GM23338 (cell line): ENCODE results near the gene TGIF2. TPM values are rescaled to one million over a fixed set of nuclear protein-coding genes. Genes with fewer than 3 reads are reported as not detected.
A peak's percentile ranks its signal among the peaks of the same experiment; 100 is the strongest.

Source experiments
- ATAC-seq: fragments of 200-7000 bp; cut with Tn5 transposase; 3 replicates; pipeline ENCODE4 v1.9.1; 2020
- DNase-seq: peaks from one replicate; pipeline ENCODE4 v3.0.0-alpha.2; 2015; ENCODE audit warnings: low spot score
- H2AFZ ChIP-seq: fragments of 200-600 bp; sonication (generic); 2 replicates; pipeline ENCODE4 v1.8.0; 2016; ENCODE audit warnings: antibody characterized with exemption, mild to moderate bottlenecking, moderate library complexity
- H3F3A ChIP-seq: fragments of 200-600 bp; sonication (generic); replicated peaks from 2 replicates; pipeline ENCODE4 v1.8.0; 2017; ENCODE audit warnings: antibody characterized with exemption, mixed run types, low read depth
- H3K27ac ChIP-seq: fragments of 200-600 bp; sonication (generic); 2 replicates; pipeline ENCODE4 v1.6.1; 2016; ENCODE audit warnings: low read depth
- H3K27me3 ChIP-seq: fragments of 200-600 bp; sonication (generic); 2 replicates; pipeline ENCODE4 v1.8.0; 2016; ENCODE audit warnings: mild to moderate bottlenecking, mixed run types, moderate library complexity; ENCODE audit not compliant: insufficient read depth
- H3K36me3 ChIP-seq: fragments of 200-600 bp; sonication (generic); 2 replicates; pipeline ENCODE4 v1.8.0; 2016; ENCODE audit warnings: mild to moderate bottlenecking; ENCODE audit not compliant: insufficient read depth
- H3K4me1 ChIP-seq: fragments of 200-600 bp; sonication (generic); 2 replicates; pipeline ENCODE4 v1.8.0; 2016; ENCODE audit warnings: mild to moderate bottlenecking, moderate library complexity; ENCODE audit not compliant: insufficient read depth
- H3K4me2 ChIP-seq: fragments of 200-600 bp; sonication (generic); 2 replicates; pipeline ENCODE4 v1.7.1; 2017; ENCODE audit warnings: mixed run types
- H3K4me3 ChIP-seq: fragments of 200-600 bp; sonication (generic); 2 replicates; pipeline ENCODE4 v1.6.1; 2016; ENCODE audit warnings: mixed run types
- H3K79me2 ChIP-seq: fragments of 200-600 bp; sonication (generic); replicated peaks from 2 replicates; pipeline ENCODE4 v1.8.0; 2017; ENCODE audit warnings: mild to moderate bottlenecking; ENCODE audit not compliant: insufficient read depth
- H3K9me2 ChIP-seq: fragments of 200-600 bp; sonication (generic); 2 replicates; pipeline ENCODE4 v1.8.0; 2017; ENCODE audit not compliant: insufficient read depth
- H4K20me1 ChIP-seq: fragments of 200-600 bp; sonication (generic); replicated peaks from 2 replicates; pipeline ENCODE4 v1.8.0; 2017; ENCODE audit warnings: mild to moderate bottlenecking; ENCODE audit not compliant: insufficient read depth
- H3K27ac Mint-ChIP-seq: 2 replicates; pipeline ENCODE4 v1.8.0; 2020; ENCODE audit warnings: inconsistent platforms, mild to moderate bottlenecking, moderate library complexity, mixed read lengths
- H3K27me3 Mint-ChIP-seq: 3 replicates; pipeline ENCODE4 v1.8.0; 2022; ENCODE audit warnings: low read depth, mild to moderate bottlenecking, moderate library complexity, mixed read lengths, inconsistent platforms; ENCODE audit not compliant: insufficient read depth, poor library complexity
- H3K36me3 Mint-ChIP-seq: 3 replicates; pipeline ENCODE4 v1.8.0; 2021; ENCODE audit warnings: low read depth, mild to moderate bottlenecking, inconsistent platforms, moderate library complexity, mixed read lengths
- H3K4me1 Mint-ChIP-seq: 3 replicates; pipeline ENCODE4 v1.8.0; 2020; ENCODE audit warnings: mild to moderate bottlenecking, inconsistent platforms, mixed read lengths
- H3K4me3 Mint-ChIP-seq: 3 replicates; pipeline ENCODE4 v1.8.0; 2021; ENCODE audit warnings: moderate library complexity, mild to moderate bottlenecking, inconsistent platforms, mixed read lengths
- H3K9me3 Mint-ChIP-seq: 3 replicates; pipeline ENCODE4 v1.8.0; 2020; ENCODE audit warnings: moderate library complexity, mild to moderate bottlenecking, inconsistent platforms, mixed read lengths
- EZH2 ChIP-seq: fragments of 200-600 bp; sonication (generic); IDR thresholded peaks from one replicate; pipeline ENCODE4 v1.8.0; 2017; ENCODE audit warnings: antibody characterized with exemption, mild to moderate bottlenecking, low read depth; ENCODE audit not compliant: unreplicated experiment
- EZH2phosphoT487 ChIP-seq: fragments of 200-600 bp; sonication (generic); IDR thresholded peaks from one replicate; pipeline ENCODE4 v1.8.1; 2018; ENCODE audit warnings: antibody characterized with exemption; ENCODE audit not compliant: unreplicated experiment
- POLR2AphosphoS5 ChIP-seq: IDR thresholded peaks from 2 replicates; pipeline ENCODE4 v1.6.1; 2016; ENCODE audit warnings: antibody characterized with exemption, low read depth
- ZNF331 ChIP-seq: fragments of 250-450 bp; sonication (Bioruptor Pico); IDR thresholded peaks from 2 replicates; pipeline ENCODE4 v1.5.0; 2020; ENCODE audit warnings: low read depth, mild to moderate bottlenecking, moderate library complexity
- polyA plus RNA-seq: library from polyadenylated mRNA; unstranded; fragments of >200 nt; fragmentation: Nextera tagmentation; extraction: Ambion mirVana; gene quantifications from 2 replicates; pipeline ENCODE4 v1.2.1, GENCODE V29; 2016
- total RNA-seq: library from RNA; depleted of rRNA; stranded (reverse); fragments of >200 nt; shearing (Covaris generic); gene quantifications from 2 replicates; pipeline ENCODE4 v1.2.3, GENCODE V29; 2014
- TF ChIP-seq, protein P1 (sequence below): fragments of 250-450 bp; sonication (Bioruptor Pico); IDR thresholded peaks from 2 replicates; pipeline ENCODE4 v1.5.0; 2020; ENCODE audit warnings: mild to moderate bottlenecking, moderate library complexity
- TF ChIP-seq, protein P2 (sequence below): IDR thresholded peaks from one replicate; pipeline ENCODE4 v1.6.1; 2018; ENCODE audit warnings: antibody characterized with exemption; ENCODE audit not compliant: unreplicated experiment

TGIF2 gene
- total and polyA plus RNA-seq, 2 experiments from 2014 or later = 47.6 to 63.2 TPM

DNA sequence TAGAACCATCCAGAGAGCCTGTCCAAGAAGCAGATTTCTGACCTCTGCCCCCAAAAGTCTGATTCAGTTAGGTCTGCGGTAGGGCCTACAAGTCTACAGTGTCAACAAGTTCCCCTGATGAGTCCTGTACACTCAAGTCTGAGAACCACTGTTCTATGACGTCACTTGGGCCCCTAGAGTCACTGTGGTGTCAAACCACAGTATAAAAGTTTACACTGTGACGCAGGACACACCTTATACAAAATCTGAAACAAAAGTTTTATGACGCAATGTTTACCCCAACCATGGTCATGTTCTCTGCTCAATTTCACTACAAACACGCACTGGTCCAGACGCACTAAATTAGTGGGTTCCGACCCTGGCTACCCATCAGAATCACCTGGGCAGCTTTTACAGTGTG is 54.7 kb downstream of the TGIF2 start (continued):
- TF ChIP-seq, protein P1, sequence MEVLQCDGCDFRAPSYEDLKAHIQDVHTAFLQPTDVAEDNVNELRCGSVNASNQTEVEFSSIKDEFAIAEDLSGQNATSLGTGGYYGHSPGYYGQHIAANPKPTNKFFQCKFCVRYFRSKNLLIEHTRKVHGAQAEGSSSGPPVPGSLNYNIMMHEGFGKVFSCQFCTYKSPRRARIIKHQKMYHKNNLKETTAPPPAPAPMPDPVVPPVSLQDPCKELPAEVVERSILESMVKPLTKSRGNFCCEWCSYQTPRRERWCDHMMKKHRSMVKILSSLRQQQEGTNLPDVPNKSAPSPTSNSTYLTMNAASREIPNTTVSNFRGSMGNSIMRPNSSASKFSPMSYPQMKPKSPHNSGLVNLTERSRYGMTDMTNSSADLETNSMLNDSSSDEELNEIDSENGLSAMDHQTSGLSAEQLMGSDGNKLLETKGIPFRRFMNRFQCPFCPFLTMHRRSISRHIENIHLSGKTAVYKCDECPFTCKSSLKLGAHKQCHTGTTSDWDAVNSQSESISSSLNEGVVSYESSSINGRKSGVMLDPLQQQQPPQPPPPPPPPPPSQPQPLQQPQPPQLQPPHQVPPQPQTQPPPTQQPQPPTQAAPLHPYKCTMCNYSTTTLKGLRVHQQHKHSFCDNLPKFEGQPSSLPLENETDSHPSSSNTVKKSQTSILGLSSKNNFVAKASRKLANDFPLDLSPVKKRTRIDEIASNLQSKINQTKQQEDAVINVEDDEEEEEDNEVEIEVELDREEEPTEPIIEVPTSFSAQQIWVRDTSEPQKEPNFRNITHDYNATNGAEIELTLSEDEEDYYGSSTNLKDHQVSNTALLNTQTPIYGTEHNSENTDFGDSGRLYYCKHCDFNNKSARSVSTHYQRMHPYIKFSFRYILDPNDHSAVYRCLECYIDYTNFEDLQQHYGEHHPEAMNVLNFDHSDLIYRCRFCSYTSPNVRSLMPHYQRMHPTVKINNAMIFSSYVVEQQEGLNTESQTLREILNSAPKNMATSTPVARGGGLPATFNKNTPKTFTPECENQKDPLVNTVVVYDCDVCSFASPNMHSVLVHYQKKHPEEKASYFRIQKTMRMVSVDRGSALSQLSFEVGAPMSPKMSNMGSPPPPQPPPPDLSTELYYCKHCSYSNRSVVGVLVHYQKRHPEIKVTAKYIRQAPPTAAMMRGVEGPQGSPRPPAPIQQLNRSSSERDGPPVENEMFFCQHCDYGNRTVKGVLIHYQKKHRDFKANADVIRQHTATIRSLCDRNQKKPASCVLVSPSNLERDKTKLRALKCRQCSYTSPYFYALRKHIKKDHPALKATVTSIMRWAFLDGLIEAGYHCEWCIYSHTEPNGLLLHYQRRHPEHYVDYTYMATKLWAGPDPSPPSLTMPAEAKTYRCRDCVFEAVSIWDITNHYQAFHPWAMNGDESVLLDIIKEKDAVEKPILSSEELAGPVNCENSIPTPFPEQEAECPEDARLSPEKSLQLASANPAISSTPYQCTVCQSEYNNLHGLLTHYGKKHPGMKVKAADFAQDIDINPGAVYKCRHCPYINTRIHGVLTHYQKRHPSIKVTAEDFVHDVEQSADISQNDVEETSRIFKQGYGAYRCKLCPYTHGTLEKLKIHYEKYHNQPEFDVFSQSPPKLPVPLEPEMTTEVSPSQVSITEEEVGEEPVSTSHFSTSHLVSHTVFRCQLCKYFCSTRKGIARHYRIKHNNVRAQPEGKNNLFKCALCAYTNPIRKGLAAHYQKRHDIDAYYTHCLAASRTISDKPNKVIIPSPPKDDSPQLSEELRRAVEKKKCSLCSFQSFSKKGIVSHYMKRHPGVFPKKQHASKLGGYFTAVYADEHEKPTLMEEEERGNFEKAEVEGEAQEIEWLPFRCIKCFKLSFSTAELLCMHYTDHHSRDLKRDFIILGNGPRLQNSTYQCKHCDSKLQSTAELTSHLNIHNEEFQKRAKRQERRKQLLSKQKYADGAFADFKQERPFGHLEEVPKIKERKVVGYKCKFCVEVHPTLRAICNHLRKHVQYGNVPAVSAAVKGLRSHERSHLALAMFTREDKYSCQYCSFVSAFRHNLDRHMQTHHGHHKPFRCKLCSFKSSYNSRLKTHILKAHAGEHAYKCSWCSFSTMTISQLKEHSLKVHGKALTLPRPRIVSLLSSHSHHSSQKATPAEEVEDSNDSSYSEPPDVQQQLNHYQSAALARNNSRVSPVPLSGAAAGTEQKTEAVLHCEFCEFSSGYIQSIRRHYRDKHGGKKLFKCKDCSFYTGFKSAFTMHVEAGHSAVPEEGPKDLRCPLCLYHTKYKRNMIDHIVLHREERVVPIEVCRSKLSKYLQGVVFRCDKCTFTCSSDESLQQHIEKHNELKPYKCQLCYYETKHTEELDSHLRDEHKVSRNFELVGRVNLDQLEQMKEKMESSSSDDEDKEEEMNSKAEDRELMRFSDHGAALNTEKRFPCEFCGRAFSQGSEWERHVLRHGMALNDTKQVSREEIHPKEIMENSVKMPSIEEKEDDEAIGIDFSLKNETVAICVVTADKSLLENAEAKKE (CRISPR knock-in tag) = no peak
- no peak for TF ChIP-seq ZNF331

DNA sequence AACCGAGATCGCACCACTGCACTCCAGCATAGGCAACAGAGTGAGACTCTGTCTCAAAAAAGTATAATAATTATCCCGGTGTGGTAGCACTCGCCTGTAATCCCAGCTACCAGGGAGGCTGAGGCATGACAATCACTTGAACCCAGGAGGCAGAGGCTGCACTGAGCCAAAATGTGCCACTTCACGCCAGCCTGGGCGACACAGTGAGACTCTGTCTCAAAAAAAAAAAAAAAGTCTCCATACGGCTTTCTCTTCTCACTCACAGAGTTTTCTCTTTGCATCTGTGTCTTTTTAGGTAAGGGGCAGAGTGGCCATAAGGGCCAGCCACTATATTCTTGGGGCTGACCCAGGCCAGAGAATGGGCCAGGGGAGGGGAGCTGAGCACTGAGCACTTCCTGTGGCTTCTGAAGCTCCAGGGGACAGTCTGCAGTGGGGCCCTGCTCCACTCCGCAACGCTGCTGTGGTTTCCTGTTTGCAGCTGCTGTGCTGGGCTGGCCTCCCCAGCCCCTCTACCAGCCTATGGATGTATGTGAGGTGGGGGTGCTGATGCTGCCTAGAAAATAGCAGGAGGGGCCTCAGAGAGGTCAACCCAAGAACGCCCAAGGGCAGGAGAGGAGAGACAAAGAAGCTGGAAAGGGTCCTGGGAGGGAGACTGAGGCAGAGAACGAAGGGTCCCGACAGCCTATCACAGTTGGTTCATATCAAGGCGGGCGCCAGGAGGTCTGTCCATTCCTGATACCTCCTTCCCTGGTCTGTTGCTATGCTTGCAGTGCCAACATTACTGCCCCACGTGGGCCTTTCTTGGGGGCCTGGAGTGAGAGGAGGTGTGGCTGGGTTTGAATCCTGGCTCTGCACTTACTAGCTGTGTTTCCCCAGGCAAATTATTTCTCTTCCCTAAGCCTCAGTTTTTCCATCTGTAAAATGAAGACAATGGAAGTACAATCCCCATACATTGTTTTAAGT is 56.6 kb downstream of the TGIF2 start:
- no peaks in the 10 kb centered on the region for H4K20me1 ChIP-seq
- no peaks in the 10 kb centered on the region; the same call in 2 of the 3 replicates for H3K36me3 Mint-ChIP-seq
- no peaks in the 10 kb centered on the region for H3K9me3 Mint-ChIP-seq
- H3K36me3 ChIP-seq = no peaks in the 10 kb centered on the region
- peaks cover 8% of the 10 kb centered on the region for H3K27me3 Mint-ChIP-seq
- peak overlapping the region; percentile 69; the same call in 1 of the 2 replicates for H2AFZ ChIP-seq
- no peaks in the 10 kb centered on the region for H3K79me2 ChIP-seq
- no peaks in the 10 kb centered on the region for H3F3A ChIP-seq
- no peak overlapping the region for H3K4me3 Mint-ChIP-seq
- H3K4me1 Mint-ChIP-seq = peaks cover 3% of the 10 kb centered on the region; the same call in 2 of the 3 replicates
- no peak for ATAC-seq
- H3K27me3 ChIP-seq = no peaks in the 10 kb centered on the region
- H3K27ac ChIP-seq = no peak overlapping the region
- H3K9me2 ChIP-seq = no peaks in the 10 kb centered on the region
- H3K4me1 ChIP-seq = no peaks in the 10 kb centered on the region
- no peak for DNase-seq
- no peak overlapping the region for H3K27ac Mint-ChIP-seq
- H3K4me2 ChIP-seq = no peak overlapping the region
- no peak overlapping the region for H3K4me3 ChIP-seq
- TF ChIP-seq, protein P2, sequence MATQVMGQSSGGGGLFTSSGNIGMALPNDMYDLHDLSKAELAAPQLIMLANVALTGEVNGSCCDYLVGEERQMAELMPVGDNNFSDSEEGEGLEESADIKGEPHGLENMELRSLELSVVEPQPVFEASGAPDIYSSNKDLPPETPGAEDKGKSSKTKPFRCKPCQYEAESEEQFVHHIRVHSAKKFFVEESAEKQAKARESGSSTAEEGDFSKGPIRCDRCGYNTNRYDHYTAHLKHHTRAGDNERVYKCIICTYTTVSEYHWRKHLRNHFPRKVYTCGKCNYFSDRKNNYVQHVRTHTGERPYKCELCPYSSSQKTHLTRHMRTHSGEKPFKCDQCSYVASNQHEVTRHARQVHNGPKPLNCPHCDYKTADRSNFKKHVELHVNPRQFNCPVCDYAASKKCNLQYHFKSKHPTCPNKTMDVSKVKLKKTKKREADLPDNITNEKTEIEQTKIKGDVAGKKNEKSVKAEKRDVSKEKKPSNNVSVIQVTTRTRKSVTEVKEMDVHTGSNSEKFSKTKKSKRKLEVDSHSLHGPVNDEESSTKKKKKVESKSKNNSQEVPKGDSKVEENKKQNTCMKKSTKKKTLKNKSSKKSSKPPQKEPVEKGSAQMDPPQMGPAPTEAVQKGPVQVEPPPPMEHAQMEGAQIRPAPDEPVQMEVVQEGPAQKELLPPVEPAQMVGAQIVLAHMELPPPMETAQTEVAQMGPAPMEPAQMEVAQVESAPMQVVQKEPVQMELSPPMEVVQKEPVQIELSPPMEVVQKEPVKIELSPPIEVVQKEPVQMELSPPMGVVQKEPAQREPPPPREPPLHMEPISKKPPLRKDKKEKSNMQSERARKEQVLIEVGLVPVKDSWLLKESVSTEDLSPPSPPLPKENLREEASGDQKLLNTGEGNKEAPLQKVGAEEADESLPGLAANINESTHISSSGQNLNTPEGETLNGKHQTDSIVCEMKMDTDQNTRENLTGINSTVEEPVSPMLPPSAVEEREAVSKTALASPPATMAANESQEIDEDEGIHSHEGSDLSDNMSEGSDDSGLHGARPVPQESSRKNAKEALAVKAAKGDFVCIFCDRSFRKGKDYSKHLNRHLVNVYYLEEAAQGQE = no peak
- TF ChIP-seq POLR2AphosphoS5 (no peak), EZH2 (no peak), EZH2phosphoT487 (no peak), ZNF331 (no peak)
